Panc1 (cell line): ENCODE data around the gene UROD.

Source experiments
- CTCF ChIP-seq: fragments of 450-650 bp; IDR thresholded peaks from 2 replicates; pipeline ENCODE4 v1.5.1; 2017; ENCODE audit warnings: mild to moderate bottlenecking
- POLR2AphosphoS5 ChIP-seq: IDR thresholded peaks from 2 replicates; pipeline ENCODE4 v1.6.1; 2012; ENCODE audit warnings: mild to moderate bottlenecking, low read depth, low read length, moderate library complexity
- REST ChIP-seq, 2 experiments: IDR thresholded peaks; 2 replicates each; pipeline ENCODE4 v1.6.1; 2011 to 2012; ENCODE audit warnings: low read depth in 2 of 2, control low read depth in 1 of 2, low read length in 1 of 2, mild to moderate bottlenecking in 1 of 2, moderate library complexity in 1 of 2; ENCODE audit not compliant: insufficient read depth in 1 of 2

GRCh38 chr1:45038240-45038639 lies 26.2 kb downstream of the UROD start:
- TF ChIP-seq POLR2AphosphoS5 = no peak
- no peak for TF ChIP-seq CTCF
- TF ChIP-seq REST (IDR thresholded peaks at IDR 0.05; ENCODE audit: insufficient read depth in 1 of 2, low read depth in 2 of 2, low read length in 1 of 2) = no peak
